Measurements from ENCODE around the gene EIF3K.
"Not testable (repeated sequence)": the region's sequence is repeated elsewhere in the genome, so short reads cannot be mapped to it uniquely, and the experiment has no call there.

The EIF3K gene

DNA sequence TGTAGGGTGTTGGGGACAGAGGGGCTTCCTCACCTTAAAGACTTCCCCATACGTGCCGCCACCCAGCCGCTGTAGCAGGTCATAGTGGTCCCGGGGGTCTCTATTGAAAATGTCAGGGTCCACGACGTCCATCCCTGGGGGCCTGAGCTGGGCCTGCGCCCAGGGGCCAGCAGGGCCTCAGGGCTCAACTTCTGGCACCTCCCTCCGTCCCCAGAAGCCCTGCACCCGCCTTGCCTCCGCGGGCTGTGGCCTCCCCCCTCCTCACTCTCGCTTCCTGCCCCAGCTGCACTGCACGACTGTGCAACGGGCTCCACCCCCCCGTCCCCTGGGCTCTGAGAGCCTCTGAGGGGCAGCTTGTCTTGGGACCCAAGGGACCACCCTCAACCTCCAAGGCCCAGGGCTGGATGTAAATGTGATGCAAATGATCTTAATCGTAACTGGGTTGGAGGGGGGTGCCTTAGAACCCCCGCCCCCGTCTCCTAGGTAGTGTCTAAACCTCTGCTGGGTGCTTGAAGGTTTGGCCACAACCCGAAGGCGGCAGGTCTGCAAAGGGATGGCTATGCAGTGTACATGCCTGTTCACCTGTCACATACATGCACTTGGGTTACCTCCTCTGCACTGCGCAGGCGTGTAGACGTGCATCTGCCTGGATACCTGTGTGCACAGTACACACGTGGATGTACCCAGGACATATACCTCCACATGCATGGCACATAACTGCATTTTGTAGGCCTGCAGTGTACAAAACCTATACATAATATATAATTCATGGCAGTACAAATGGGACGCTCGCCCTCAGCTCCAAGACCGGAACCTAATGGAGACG is 1.0 kb upstream of the EIF3K start, which contains the start of gene MAP4K1:
TSS of gene MAP4K1 (minus strand) at position 190 of the 826 bp plus-strand sequence. CDS start at position 132, 58 bp downstream.
- DNase-seq (ENCODE audit: low spot score) = peak; percentile 47

DNA sequence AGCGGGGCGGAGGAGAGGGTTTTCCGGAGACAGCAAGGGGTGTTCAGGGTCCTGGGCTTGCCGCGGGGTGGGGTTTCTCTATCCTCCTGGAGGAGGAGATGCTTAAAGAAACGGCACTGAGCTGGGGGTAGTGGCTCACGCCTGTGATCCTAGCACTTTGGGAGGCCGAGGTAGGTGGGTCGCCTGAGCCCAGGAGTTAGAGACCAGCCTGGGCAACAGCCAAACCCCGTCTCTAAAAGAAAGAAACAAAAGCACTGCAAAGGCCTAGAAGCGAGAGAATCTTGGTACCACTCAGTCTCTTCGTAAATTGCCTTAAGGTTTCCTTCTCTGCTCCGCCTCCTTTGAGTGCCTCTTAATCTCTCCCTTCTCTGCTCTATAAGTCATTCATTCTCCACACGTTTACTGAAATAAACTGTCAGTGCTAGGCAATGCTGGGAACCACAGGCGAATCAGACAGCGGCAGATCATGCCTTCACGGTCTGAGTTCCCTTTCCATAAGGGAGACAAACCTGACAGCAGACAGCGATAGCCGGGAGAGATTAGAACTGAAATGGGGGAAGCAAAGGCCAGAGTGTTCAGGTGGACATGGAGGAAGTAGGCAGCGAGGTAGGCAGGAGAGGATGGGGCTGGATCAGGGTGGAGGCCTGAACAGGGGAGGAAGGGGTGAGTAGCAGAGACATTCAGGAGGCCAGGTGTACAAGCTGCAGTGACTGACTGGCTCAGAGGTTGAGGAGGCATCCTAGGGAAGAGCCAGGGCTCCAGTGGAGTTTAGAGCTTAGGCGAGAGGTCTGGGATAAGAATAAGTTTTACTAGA is 580 bp downstream of the EIF3K start:
- no peak for DNase-seq (ENCODE audit: low spot score)

DNA sequence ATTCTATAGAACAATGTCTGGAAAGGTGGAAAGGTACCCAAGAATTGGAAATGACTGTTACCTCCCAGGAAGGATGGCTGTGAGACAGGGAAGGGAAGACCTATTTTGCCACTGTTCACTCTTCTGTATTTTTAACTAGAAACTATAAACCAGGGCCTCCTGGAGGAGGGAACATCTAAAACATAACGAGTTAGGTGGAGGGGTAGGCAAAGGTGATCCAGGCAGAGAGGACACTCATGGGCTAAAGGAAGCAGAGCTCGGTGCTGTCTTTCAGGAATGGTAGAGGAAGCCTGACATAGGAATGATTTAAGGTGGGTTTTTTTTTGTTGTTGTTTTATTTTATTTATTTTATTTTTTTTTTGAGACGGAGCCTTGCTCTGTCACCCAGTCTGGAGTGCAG is 5.8 kb downstream of the EIF3K start:
- DNase-seq (ENCODE audit: low spot score) = no peak

DNA sequence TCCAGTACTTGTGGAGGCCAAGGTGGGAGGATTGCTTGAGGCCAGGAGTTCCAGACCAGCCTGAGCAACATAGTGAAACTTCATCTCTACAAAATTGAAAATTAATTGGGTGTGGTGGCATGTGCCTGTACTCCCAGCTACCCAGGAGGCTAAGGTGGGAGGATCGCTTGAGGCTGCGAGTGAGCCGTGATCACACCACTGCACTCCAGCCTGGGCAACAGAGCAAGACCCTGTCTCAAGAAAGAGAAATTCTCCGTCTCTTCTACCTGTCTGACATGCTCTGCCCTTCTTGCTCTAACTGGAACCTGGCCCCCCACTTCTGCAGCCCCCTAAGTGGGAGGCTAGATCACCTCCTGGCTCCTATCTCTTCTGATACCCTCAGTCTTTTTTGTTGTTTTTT is 7.4 kb downstream of the EIF3K start:
- no peak for DNase-seq (ENCODE audit: low spot score)

DNA sequence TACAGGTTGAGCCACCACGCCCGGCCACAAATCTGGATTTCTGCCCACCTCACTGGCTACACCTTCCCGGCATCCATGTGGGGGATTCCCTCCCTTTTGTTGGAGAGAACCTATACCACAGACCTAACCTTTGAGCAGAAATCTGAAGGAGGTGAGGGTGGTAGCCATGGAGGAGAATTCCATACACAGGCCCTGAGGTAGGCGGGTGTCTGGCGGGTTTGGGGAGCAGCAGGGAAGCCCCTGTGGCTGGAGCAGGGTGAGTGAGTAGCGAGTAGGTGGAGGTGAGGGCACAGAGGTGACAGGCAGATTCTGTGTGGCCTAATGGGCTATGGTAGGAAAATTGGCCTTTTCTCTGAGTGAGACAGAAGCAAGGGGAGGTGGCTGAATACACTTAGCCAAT is 10.6 kb downstream of the EIF3K start:
- DNase-seq (ENCODE audit: low spot score) = no peak

DNA sequence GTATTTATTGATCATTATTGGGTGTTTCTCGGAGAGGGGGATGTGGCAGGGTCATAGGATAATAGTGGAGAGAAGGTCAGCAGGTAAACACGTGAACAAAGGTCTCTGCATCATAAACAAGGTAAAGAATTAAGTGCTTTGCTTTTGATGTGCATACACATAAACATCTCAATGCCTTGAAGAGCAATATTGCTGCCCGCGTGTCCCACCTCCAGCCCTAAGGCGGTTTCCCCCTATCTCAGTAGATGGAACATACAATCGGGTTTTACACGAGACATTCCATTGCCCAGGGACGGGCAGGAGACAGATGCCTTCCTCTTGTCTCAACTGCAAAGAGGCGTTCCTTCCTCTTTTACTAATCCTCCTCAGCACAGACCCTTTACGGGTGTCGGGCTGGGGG is 12.3 kb downstream of the EIF3K start:
- not testable (repeated sequence) for DNase-seq (ENCODE audit: low spot score)

DNA sequence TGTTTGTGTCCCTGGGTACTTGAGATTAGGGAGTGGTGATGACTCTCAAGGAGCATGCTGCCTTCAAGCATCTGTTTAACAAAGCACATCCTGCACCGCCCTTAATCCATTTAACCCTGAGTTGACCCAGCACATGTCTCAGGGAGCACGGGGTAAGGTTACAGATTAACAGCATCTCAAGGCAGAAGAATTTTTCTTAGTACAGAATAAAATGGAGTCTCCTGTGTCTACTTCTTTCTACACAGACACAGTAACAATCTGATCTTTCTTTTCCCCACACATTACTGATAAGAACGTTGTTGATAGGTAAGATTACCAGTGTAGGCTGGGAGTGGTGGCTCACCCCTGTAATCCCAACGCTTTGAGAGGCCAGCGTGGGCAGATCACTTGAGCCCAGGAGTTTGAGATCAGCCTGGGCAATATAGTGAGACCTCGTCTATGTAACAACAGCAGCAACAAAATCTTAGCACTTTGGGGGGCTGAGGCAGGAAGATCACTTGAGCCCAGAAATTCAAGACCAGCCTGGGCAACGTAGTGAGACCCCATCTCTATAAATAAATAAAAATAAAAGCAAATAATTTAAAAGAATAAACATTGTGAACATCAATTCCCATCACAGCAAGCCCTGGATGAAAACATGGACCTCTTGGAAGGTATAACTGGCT is 13.0 kb downstream of the EIF3K start:
- peak; percentile 71 for DNase-seq (ENCODE audit: low spot score)

DNA sequence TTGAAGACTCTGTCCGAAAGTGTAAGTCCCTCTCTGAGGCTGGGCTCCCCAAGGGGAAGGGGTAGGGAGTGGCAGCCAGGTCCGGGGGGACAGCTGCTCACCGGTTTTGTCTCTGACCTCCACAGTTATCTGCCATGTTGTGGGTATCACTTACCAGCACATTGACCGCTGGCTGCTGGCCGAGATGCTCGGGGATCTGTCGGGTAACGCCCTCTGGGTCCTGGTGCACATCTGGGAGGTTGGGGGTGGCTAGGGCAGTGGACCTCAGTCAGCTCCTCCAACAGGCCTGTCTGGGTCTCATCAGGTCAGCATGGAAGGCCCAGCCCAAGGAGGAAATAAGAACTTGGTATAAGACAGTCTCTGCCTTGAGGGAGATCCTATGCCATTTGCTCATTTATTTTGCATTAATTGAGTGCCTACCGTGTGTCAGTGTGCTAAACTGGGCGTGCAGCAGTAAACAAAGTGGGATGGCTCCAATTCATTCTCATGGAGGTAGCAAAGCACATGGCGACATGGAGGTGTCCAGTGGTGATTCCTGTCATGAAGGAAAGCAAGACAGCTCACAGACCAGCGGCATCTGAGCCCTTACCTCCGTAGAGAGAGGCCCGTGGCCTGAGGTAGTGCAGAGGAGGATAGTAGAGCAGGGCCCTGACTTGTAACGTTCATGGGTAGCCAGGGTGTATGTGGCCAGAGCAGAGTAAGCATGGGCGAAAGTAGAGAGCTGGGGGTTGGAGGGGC is 13.7 kb downstream of the EIF3K start:
- DNase-seq (ENCODE audit: low spot score) = no peak

DNA sequence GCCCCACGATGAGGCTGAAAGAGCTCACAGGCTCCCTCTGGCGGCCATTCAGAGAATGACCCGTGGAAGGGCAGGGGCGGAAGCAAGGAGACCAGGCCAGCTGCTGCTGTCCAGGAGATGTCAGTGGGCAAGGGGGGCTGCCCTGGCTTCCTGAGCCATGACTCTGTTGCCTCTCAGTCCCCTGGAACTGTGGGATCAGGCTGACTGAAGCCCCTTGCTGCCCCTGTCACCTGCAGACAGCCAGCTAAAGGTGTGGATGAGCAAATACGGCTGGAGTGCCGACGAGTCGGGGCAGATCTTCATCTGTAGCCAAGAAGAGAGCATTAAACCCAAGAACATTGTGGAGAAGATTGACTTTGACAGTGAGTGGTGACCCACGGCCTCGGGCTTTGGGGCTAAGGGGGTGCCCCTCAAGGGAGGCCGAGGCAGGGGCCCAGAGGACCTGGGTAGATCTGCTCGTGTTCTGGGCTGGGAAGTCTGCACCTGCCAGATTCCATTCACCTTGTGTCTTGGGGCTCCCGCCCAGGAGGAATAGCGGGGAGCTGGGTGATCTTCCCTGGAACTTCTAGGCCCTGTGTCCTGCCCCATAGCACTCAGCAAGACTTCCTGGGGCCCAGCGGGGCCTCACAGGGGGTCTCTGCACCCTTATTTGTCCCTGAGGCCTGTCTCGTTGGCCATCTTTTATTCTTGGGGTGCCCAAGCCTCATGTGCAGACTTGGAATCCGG is 15.9 kb downstream of the EIF3K start:
- DNase-seq (ENCODE audit: low spot score) = peak; percentile 64

DNA sequence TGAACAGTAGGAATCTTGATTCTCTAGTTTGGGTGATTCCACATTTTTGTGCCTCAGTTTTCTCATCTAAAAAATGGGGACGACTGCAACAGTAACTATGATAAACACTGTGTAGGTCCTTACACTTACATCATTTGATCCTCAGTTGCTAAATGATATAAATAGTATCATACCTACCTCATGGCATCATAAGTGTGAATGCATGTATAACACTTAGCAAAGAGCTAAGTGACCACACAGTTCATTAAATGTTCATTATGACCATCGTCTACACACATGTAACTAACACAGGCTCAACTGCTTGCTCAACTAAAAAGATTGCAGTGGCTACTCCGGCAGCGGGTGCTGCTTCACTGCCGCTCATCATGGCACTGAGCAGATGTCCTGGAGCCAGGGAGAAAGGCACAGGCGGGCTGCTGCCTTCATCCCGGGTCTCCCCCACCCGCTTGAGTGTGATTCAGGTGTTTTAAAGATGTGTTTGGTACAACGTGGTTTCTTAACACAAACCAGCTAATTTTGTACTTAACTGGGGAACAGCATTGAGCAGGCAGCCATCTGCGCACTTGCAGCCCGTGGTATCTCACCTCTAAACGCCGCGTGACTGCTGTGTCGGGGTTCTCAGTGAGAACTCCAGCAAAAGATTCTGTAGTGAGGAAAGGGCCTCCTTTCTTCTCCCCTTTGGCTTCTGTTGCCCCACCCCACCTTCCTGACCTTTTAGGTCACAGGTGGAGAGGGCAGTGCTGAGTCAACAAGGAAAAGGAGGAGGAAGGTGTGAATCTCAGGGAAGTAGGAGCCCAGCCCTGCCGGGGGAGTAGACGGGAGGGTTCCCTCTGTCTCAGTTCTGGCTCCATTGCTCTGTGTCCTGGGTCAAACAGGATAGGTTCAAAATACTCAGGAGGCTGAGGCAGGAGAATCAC is 16.8 kb downstream of the EIF3K start:
- DNase-seq (ENCODE audit: low spot score) = no peak

DNA sequence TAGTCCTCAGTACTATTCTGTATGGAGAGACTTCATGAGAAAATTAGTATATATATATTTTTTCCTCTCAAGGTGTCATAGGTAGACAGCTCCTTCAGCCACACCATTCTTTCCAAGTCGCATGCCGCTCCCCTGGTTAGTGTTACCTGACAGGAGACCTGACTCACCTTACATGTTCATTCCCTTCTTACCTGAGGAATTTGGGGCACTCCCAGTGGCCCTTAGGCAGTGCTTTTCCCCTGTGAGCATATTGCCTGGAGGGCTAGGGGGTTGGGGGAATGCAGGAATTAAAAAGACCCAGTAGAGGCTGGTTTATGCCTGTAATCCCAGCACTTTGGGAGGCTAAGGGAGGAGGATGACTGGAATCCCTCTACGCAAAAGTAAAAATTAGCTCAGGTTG is 19.5 kb downstream of the EIF3K start:
- DNase-seq (ENCODE audit: low spot score) = no peak

DNA sequence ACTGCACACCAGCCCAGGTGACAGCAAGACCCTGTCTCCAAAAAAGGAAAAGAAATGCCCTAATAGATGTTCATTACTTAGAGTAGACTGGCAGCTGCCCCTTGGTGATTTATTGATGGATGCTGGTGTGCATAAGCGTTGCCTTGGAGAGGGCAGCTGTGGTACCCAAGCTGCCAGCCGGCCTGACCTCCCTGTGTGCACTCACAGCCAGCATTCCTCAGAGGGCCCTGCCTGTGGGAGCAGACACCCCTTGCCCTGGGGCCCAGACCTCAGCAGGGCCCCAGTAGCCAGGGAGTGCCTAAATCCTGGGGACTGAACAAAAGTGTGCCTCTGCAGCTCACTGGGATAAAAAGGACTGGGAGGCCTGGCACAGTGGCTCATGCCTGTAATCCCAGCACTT is 20.7 kb downstream of the EIF3K start:
- DNase-seq (ENCODE audit: low spot score) = no peak

DNA sequence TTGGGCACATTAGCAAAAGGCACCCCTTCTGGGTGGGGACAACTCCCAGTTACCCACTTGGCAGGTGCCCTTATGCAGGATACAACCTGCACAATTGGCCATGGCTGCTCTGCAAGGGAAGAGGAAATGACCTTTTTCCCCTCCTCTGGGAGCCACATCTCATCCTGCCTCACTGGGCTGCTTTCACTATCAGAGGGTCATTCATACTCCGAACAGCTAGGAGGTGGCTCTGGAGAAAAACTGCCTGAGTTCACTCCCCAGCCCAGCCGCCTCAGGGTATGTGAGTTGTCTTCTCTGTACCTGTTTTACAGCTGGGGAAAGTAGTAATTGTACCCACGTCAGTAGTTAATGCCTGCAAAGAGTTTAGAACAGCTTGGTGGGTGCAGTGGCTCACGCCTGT is 21.4 kb downstream of the EIF3K start:
- no peak for DNase-seq (ENCODE audit: low spot score)

DNA sequence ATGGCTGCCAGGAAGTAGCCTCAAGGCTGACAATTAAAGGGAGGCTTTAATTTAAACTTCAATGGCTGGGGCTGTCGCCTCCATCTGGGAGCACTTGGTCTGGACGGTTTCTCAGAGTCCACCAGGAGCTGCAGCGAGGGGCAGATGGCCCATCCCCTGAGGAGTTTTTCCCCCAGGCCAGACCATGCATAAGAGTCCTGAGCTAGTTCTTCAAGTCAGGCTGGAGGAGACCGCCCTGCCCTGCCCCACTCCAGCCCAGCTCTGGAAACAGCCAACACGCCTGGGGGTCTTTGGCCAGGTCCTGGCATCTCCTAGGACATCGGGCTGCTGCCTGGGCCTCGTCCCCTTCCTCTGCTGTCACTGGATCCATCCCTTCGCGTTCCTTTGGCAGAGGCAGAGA is 23.2 kb downstream of the EIF3K start:
- DNase-seq (ENCODE audit: low spot score) = no peak

DNA sequence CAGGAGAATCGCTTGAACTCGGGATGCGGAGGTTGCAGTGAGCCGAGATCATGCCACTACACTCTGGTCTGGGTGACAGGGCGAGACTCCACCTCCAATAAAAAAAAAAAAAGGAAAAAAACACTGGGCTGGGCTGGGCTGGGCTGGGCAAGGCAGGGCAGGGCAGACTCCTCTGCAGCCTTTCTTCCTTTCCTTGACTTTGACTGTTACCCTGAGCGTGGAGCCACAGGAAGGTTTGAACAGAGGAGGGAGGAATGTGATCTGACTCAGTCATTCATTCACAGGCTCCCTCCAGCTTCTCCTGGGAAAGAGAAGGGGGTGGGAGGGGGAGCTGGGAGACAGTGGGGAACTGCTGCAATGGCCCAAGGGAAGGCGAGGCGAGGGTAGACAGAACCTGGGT is 25.7 kb downstream of the EIF3K start:
- DNase-seq (ENCODE audit: low spot score) = no peak

DNA sequence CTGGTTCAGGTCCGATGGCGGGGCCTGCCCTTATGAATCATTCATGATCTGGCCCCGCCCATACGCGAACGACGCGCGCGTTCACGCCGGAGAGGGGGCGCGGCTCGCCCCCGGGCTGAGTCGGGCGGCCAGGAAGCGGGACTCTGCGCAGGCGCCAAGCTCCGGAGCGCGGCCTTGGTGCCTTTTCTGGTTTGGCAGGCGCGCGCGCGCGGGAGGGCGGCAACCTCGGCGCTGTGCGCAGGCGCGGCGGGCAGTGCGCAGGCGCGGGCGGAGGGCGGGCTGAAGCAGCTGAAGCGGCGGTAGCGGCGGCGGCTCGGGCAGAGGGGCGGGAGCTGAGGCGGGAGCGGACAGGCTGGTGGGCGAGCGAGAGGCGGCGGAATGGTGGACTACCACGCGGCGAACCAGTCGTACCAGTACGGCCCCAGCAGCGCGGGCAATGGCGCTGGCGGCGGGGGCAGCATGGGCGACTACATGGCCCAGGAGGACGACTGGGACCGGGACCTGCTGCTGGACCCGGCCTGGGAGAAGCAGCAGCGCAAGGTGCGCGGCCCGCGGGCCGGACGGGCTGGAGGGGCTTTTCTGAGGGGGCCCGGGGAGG is 28.5 kb downstream of the EIF3K start, which contains the start of gene ACTN4:
TSS of gene ACTN4 (plus strand) at position 282 of the 598 bp plus-strand sequence. CDS start at position 379, 97 bp downstream.
- peak; percentile 93 for DNase-seq (ENCODE audit: low spot score)

DNA sequence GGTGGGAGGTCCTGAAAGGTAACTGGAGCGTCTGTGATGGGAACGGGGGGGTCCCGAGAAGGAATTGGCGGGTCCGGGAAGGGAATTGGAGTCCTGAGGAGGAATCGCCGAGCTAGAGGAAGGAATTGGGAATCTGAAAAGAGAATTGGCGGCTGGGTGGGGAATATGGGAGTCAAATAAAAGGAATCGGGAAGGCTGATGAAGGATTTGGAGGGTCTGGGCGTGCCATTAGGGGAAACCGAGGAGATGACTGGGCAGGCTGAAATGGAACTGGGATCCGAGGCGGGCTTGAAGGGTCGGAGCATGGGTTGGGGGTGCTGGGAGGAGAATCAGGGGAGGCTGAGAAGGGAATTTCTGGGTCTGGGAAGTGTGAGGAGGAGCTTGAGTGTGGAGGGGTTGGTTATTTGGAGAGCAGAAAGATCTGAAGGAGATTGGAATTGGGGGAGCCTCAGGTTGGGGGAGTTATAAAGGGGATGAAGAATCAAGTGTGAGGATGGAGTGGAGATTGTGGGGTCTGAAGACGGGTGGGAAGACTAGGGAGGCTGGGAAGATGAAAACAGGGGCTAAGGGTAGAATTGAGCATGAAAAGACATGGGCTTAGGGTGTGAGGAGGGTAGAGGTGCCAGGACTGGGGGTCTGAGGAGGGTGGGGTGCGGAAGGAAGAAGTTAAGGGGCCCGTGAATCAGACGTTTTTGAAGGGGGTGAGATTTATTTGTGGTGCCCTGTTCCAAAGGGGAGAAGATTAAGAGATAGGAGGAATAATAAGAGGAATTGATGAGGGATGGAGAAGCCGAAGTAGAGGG is 29.2 kb downstream of the EIF3K start:
- no peak for DNase-seq (ENCODE audit: low spot score)

DNA sequence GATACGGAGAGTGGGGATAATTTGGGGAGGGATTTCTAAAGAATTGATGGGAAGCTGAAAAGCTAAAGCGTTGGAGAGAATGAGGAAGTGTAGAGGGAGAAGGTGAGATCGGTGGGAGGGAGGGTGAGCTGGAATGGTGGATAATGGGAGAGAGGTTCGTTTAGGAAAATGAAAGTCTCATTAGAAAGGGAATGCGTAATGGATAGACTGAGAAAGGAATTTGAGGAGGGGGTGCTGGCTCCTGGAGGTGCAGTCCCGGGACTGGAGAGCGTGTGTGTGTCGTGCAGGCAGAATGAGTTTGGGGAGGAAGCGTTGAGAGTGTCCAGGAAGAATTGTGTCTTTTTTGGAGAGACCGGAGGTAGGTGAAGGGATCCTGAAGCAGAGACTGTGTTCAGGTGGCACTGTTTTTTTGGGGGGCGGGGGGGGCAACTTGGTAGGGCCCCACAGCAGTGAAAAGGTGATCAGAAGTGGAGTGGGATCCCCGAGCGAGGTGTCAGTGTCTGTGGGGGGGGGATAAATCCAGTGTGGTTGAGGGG is 29.8 kb downstream of the EIF3K start:
- no peak for DNase-seq (ENCODE audit: low spot score)

All from SK-N-DZ (cell line).